Calu3 (cell line): ENCODE measurements around the gene LSM14A. TPM values are rescaled to one million over a fixed set of nuclear protein-coding genes. Genes with fewer than 3 reads are reported as not detected.
A peak's percentile ranks its signal among the peaks of the same experiment; 100 is the strongest.

Experiments
- BruUV-seq: library from RNA; stranded (reverse); fragments of 400-500 nt; replicated peaks from 2 replicates; lab custom pipeline; 2021; lab: Mats Ljungman, UMichigan
- CTCF ChIA-PET: fragments of 300-600 bp; sonication (Branson Sonifier 250); formaldehyde crosslinking; loops from one replicate; lab custom pipeline; 2022; ENCODE audit warnings: antibody characterized with exemption; lab: Charles Lee
- DNase-seq: peaks from one replicate; pipeline ENCODE4 v3.0.0; 2022
- H3K27ac Mint-ChIP-seq: one replicate; pipeline ENCODE4 v1.8.0; 2022; ENCODE audit warnings: mixed read lengths; ENCODE audit not compliant: unreplicated experiment
- H3K27me3 Mint-ChIP-seq: one replicate; pipeline ENCODE4 v1.8.0; 2022; ENCODE audit warnings: mixed read lengths; ENCODE audit not compliant: unreplicated experiment
- H3K36me3 Mint-ChIP-seq: one replicate; pipeline ENCODE4 v1.8.0; 2022; ENCODE audit warnings: mild to moderate bottlenecking, moderate library complexity, mixed read lengths; ENCODE audit not compliant: insufficient read depth, unreplicated experiment
- H3K4me1 Mint-ChIP-seq: one replicate; pipeline ENCODE4 v1.8.0; 2022; ENCODE audit warnings: mild to moderate bottlenecking, low read depth, mixed read lengths; ENCODE audit not compliant: unreplicated experiment
- H3K4me3 Mint-ChIP-seq: one replicate; pipeline ENCODE4 v1.8.0; 2022; ENCODE audit warnings: mild to moderate bottlenecking, low read depth, moderate library complexity, mixed read lengths; ENCODE audit not compliant: unreplicated experiment
- H3K9me3 Mint-ChIP-seq: one replicate; pipeline ENCODE4 v1.8.0; 2022; ENCODE audit warnings: low read depth, mixed read lengths; ENCODE audit not compliant: unreplicated experiment
- intact Hi-C: fragments of 100-400 bp; cut with micrococcal nuclease; formaldehyde crosslinking; loops from one replicate; pipeline ENCODE4 v1.10.0; 2022; ENCODE audit not compliant: unreplicated experiment
- total RNA-seq: library from RNA; stranded (reverse); gene quantifications from 2 replicates; pipeline ENCODE4 v1.2.3, GENCODE V29; 2022
- TF ChIP-seq, protein P1 (sequence below): fragments of 200-600 bp; IDR thresholded peaks from one replicate; pipeline ENCODE4 v1.8.0; 2022; ENCODE audit warnings: antibody characterized with exemption; ENCODE audit not compliant: unreplicated experiment

Gene LSM14A
- total RNA-seq, 1 experiment from 2014 or later: 131 TPM

GRCh38 chr19:34228762-34229161 is 56.5 kb downstream of the LSM14A start:
- no peak overlapping the region for H3K27ac Mint-ChIP-seq
- H3K36me3 Mint-ChIP-seq: peaks cover 54% of the 10 kb centered on the region
- no peaks in the 10 kb centered on the region for H3K9me3 Mint-ChIP-seq
- no TSS peak for BruUV-seq
- DNase-seq: no peak
- CTCF ChIA-PET: no interaction called here
- TF ChIP-seq, protein P1, sequence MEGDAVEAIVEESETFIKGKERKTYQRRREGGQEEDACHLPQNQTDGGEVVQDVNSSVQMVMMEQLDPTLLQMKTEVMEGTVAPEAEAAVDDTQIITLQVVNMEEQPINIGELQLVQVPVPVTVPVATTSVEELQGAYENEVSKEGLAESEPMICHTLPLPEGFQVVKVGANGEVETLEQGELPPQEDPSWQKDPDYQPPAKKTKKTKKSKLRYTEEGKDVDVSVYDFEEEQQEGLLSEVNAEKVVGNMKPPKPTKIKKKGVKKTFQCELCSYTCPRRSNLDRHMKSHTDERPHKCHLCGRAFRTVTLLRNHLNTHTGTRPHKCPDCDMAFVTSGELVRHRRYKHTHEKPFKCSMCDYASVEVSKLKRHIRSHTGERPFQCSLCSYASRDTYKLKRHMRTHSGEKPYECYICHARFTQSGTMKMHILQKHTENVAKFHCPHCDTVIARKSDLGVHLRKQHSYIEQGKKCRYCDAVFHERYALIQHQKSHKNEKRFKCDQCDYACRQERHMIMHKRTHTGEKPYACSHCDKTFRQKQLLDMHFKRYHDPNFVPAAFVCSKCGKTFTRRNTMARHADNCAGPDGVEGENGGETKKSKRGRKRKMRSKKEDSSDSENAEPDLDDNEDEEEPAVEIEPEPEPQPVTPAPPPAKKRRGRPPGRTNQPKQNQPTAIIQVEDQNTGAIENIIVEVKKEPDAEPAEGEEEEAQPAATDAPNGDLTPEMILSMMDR: no peak
- no peaks in the 10 kb centered on the region for H3K27me3 Mint-ChIP-seq
- peaks cover 47% of the 10 kb centered on the region for H3K4me1 Mint-ChIP-seq
- intact Hi-C loops: no loop called here
- no peak overlapping the region for H3K4me3 Mint-ChIP-seq

GRCh38 chr19:34229721-34230120 is 57.4 kb downstream of the LSM14A start:
- peak overlapping the region; percentile 73 for H3K27ac Mint-ChIP-seq
- H3K4me1 Mint-ChIP-seq: peaks cover 43% of the 10 kb centered on the region
- no peaks in the 10 kb centered on the region for H3K9me3 Mint-ChIP-seq
- no TSS peak for BruUV-seq
- H3K4me3 Mint-ChIP-seq: no peak overlapping the region
- intact Hi-C loops: loop anchor here (10.0 kb wide), 1 partner anchor 205 kb away; no protein-coding TSS in a partner anchor
- H3K36me3 Mint-ChIP-seq: peaks cover 48% of the 10 kb centered on the region
- DNase-seq: no peak
- TF ChIP-seq, protein P1: no peak
- CTCF ChIA-PET: no interaction called here
- H3K27me3 Mint-ChIP-seq: no peaks in the 10 kb centered on the region

GRCh38 chr19:34230820-34231219 is 58.5 kb downstream of the LSM14A start:
- Mint-ChIP-seq H3K9me3 (no peaks in the 10 kb centered on the region), H3K36me3 (peaks cover 44% of the 10 kb centered on the region), H3K27me3 (no peaks in the 10 kb centered on the region), H3K4me1 (peaks cover 35% of the 10 kb centered on the region), H3K4me3 (no peak overlapping the region), H3K27ac (peak overlapping the region; percentile 66)
- CTCF ChIA-PET: interaction anchor here (0.6 to 0.7 kb wide), 2 partner anchors 12 to 21 kb away, joined by 3 read pairs; no protein-coding TSS in a partner anchor
- no TSS peak for BruUV-seq
- DNase-seq: no peak
- intact Hi-C loops: loop anchor here (10.0 kb wide), 1 partner anchor 204 kb away; no protein-coding TSS in a partner anchor
- TF ChIP-seq, protein P1: no peak

GRCh38 chr19:34231439-34231838 is 59.1 kb downstream of the LSM14A start:
- CTCF ChIA-PET: interaction anchor here (0.6 kb wide), 1 partner anchor 22 kb away, joined by 3 read pairs; no protein-coding TSS in a partner anchor
- Mint-ChIP-seq H3K27me3 (no peaks in the 10 kb centered on the region), H3K9me3 (no peaks in the 10 kb centered on the region), H3K36me3 (peaks cover 38% of the 10 kb centered on the region), H3K4me1 (peaks cover 35% of the 10 kb centered on the region), H3K27ac (peak overlapping the region; percentile 66), H3K4me3 (no peak overlapping the region)
- no TSS peak for BruUV-seq
- DNase-seq: no peak
- TF ChIP-seq, protein P1: no peak
- intact Hi-C loops: loop anchor here (10.0 kb wide), 1 partner anchor 203 kb away; no protein-coding TSS in a partner anchor
